Vagina (tissue), 2 donors: ENCODE data around the gene SIPA1L3.

Source experiments
- CTCF ChIP-seq, 3 experiments: fragments of 450-650 bp in 2 of 3; fragments of 200-600 bp in 1 of 3; sonication (generic) in 1 of 3; IDR thresholded peaks; one replicate each; pipeline ENCODE4 v1.5.1; 2017 to 2019; ENCODE audit warnings: antibody characterized with exemption in 3 of 3, mild to moderate bottlenecking in 2 of 3, moderate library complexity in 2 of 3
- POLR2A ChIP-seq, 2 donors: fragments of 450-650 bp; IDR thresholded peaks; one replicate each; pipeline ENCODE4 v1.6.1; 2017; ENCODE audit warnings: antibody characterized with exemption in 2 of 2, mild to moderate bottlenecking in 2 of 2, moderate library complexity in 2 of 2

GRCh38 chr19:37970699-37971098 lies 63.7 kb downstream of the SIPA1L3 start:
- TF ChIP-seq CTCF (IDR thresholded peaks at IDR 0.05) = no peak
- no peak for TF ChIP-seq POLR2A (IDR thresholded peaks at IDR 0.05)
